Breast epithelium (tissue), 4 donors: ENCODE results near the gene ASMTL. TPM values are rescaled to one million over a fixed set of nuclear protein-coding genes. Genes with fewer than 3 reads are reported as not detected.

Experiments used
- DNase-seq, 2 donors: peaks; one replicate each; pipeline ENCODE4 v3.0.0-alpha.2; 2019; ENCODE audit warnings: low spot score in 2 of 2
- H3K27ac ChIP-seq, 2 donors: fragments of 200-600 bp; sonication (generic) in 1 of 2; one replicate each; pipeline ENCODE4 v1.5.1; 2016 to 2019; ENCODE audit warnings: mild to moderate bottlenecking in 1 of 2
- H3K27me3 ChIP-seq, 2 donors: fragments of 200-600 bp; sonication (generic) in 1 of 2; one replicate each; pipeline versions ENCODE4 v1.5.1 to v1.6.0; 2017 to 2019; ENCODE audit warnings: control low read depth in 1 of 2, mild to moderate bottlenecking in 1 of 2
- H3K36me3 ChIP-seq: fragments of 200-600 bp; one replicate; pipeline ENCODE4 v1.5.1; 2019
- H3K4me1 ChIP-seq, 2 donors: fragments of 200-600 bp; sonication (generic); one replicate each; pipeline ENCODE4 v1.5.1; 2016 to 2019; ENCODE audit warnings: control low read depth in 1 of 2
- H3K4me3 ChIP-seq, 3 donors: fragments of 200-600 bp; sonication (generic); 1 replicate in 2 of 3; 2 replicates in 1 of 3; pipeline ENCODE4 v1.5.1; 2016 to 2019; ENCODE audit warnings: mild to moderate bottlenecking in 3 of 3, moderate library complexity in 2 of 3
- H3K9me3 ChIP-seq, 2 donors: fragments of 200-600 bp; sonication (generic) in 1 of 2; one replicate each; pipeline ENCODE4 v1.5.1; 2016 to 2019; ENCODE audit warnings: control low read depth in 1 of 2
- CTCF ChIP-seq, 3 donors: fragments of 450-650 bp; IDR thresholded peaks; one replicate each; pipeline ENCODE4 v1.5.1; 2016 to 2017; ENCODE audit warnings: antibody characterized with exemption in 3 of 3, mild to moderate bottlenecking in 3 of 3, moderate library complexity in 3 of 3
- POLR2A ChIP-seq: fragments of 450-650 bp; IDR thresholded peaks from one replicate; pipeline ENCODE4 v1.6.1; 2016; ENCODE audit warnings: antibody characterized with exemption, mild to moderate bottlenecking, moderate library complexity
- POLR2AphosphoS5 ChIP-seq, 3 donors: sonication (generic); formaldehyde crosslinking; IDR thresholded peaks; one replicate each; pipeline ENCODE4 v1.6.1; 2017; ENCODE audit warnings: antibody characterized with exemption in 3 of 3
- intact Hi-C: fragments of 100-400 bp; cut with DNase I; formaldehyde crosslinking; loops from one replicate; pipeline ENCODE4 v1.15.1; 2023; ENCODE audit warnings: low total_unique reads
- total RNA-seq, 3 donors: library from RNA; depleted of rRNA; stranded (reverse); fragments of >200 nt; gene quantifications; one replicate each; pipeline ENCODE4 v1.1.0, GENCODE V29; 2016

Gene ASMTL
- total RNA-seq, 3 donors from 2014 or later, result 22.8 to 29.1 (median 28.2) TPM

DNA sequence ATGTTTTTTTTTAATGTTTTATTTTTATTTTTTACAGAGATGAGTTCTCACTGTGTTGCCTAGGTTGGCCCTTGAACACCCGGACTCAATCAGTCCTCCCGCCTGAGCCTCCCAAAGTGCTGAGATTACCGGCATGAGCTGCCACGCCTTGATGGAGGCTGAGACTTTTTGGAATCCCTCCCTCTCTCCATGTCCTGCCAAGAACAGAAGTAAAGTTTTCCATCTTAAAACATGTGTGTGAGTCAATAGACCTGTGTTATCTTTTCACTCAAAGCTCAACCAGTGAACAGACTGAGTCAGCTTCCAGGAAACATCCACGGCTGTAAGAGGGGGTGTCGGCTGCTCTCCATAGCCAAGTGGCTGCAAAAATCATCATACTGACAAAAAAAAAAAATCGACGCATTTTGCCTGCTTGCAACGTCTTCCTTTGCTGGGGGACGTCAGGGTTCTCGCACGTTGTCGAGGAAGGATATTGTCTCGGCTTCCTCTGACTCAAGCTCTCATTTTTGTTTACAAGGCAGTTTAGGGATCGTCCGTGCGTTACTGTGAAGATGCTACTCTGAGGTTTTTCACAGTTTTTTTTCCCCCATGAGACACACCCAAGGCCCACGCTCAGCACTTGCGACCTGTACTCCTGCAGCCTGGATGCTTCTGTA lies 10.0 kb upstream of the ASMTL start:
- no peaks in the 10 kb centered on the region for H3K36me3 ChIP-seq
- no peaks in the 10 kb centered on the region for H3K9me3 ChIP-seq
- intact Hi-C loops, result no loop called here
- H3K4me3 ChIP-seq, result no peak overlapping the region
- H3K27me3 ChIP-seq, result peaks cover 0 to 39% of the 10 kb centered on the region in 2 donors
- DNase-seq, result no peak
- TF ChIP-seq CTCF (IDR thresholded peaks at IDR 0.05) (no peak), POLR2A (no peak), POLR2AphosphoS5 (IDR thresholded peaks at IDR 0.05) (no peak)
- no peak overlapping the region for H3K27ac ChIP-seq
- H3K4me1 ChIP-seq, result no peaks in the 10 kb centered on the region

- peaks cover 0 to 33% of the 10 kb centered on the region in 2 donors for H3K27me3 ChIP-seq
- no peak for DNase-seq
- no peak for TF ChIP-seq CTCF (IDR thresholded peaks at IDR 0.05)
- TF ChIP-seq POLR2AphosphoS5 (IDR thresholded peaks at IDR 0.05), result no peak
- no peak for TF ChIP-seq POLR2A
- H3K4me1 ChIP-seq, result no peaks in the 10 kb centered on the region
- intact Hi-C loops, result no loop called here
- no peak overlapping the region for H3K27ac ChIP-seq
- H3K4me3 ChIP-seq, result no peak overlapping the region
- H3K9me3 ChIP-seq, result no peaks in the 10 kb centered on the region
- H3K36me3 ChIP-seq, result no peaks in the 10 kb centered on the region
Observed at GRCh38 chrX:1462110-1462509, 9.4 kb upstream of the ASMTL start.

DNA sequence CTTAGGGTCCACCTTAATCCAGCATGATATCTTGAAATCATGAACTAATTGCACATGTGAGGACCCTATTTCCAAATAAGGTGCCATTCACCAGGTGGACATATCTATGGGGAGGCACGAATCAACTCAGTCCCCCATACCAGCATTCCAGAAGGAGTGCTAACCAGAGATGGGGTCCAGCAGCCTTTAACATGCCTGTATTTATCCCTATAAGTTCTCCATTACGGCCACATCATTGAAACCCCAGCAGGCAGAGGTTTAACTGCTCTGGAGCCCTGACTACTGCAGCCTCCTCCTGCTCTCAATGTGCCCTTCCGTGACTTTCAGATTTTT lies 3.2 kb upstream of the ASMTL start:
- no peak for DNase-seq
- no peak for TF ChIP-seq CTCF (IDR thresholded peaks at IDR 0.05)
- no peak for TF ChIP-seq POLR2A
- TF ChIP-seq POLR2AphosphoS5 (IDR thresholded peaks at IDR 0.05), result no peak
- Histone ChIP-seq H3K27me3 (no peaks in the 10 kb centered on the region), H3K9me3 (no peaks in the 10 kb centered on the region), H3K4me3 (no peak overlapping the region), H3K4me1 (no peaks in the 10 kb centered on the region), H3K27ac (no peak overlapping the region), H3K36me3 (no peaks in the 10 kb centered on the region)
- intact Hi-C loops, result loop anchor here (10.0 kb wide), 1 partner anchor 139 kb away; the partner anchor contains the start of gene AKAP17A

DNA sequence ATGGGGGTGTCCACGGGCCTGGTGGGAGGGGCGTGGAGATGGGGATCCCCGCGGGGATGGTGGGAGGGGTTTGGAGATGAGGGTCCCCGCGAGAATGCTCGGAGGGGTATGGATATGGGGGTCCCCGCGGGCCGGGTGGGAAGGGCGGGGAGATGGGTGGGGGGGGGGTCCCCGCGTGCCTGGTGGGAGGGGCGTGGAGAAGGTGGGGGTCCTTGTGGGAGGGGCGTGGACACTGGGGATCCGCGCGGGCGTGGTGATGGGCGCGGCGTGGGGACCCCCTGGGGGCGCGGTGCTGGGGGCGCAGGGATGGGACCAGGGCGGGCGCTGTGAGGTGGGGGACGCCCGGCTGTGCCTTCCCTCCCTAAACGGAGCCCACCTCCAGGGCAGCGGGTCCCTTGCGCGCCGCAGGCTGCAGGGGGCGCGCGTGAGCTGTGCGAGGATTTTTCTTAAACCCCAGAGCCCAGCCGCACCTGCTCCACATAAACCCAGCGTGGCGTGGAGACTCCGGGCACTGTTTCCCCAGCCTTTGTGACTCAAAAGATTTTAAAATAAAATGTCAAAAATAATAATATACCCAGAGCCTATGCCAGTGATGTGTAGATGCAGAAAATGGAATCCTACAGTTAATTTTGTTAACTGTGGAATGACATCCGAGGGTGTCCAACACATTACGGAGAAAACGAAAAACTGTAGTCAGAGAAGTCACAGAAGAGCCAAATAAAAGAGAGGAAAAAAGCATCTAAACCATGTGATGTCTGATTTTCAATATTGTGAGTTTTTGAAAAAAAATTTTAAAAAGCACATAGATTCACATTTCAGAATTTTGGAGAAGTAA lies 1.5 kb upstream of the ASMTL start:
- intact Hi-C loops, result loop anchor here (5.0 to 10.0 kb wide), 2 partner anchors 62 to 141 kb away; partner anchors contain the start of genes AKAP17A and SLC25A6
- peak overlapping the region in 1 of 2 donors; percentile 77 for H3K27ac ChIP-seq
- no peaks in the 10 kb centered on the region for H3K27me3 ChIP-seq
- TF ChIP-seq CTCF (IDR thresholded peaks at IDR 0.05) (peak; percentile 76 to 91 (median 83)), POLR2A (no peak), POLR2AphosphoS5 (IDR thresholded peaks at IDR 0.05) (peak in 2 of 3 donors; percentile 17 to 24)
- peak overlapping the region; percentile 41 to 98 (median 77) for H3K4me3 ChIP-seq
- no peaks in the 10 kb centered on the region for H3K9me3 ChIP-seq
- no peaks in the 10 kb centered on the region for H3K4me1 ChIP-seq
- peak; percentile 73 to 86 for DNase-seq
- H3K36me3 ChIP-seq, result no peaks in the 10 kb centered on the region

DNA sequence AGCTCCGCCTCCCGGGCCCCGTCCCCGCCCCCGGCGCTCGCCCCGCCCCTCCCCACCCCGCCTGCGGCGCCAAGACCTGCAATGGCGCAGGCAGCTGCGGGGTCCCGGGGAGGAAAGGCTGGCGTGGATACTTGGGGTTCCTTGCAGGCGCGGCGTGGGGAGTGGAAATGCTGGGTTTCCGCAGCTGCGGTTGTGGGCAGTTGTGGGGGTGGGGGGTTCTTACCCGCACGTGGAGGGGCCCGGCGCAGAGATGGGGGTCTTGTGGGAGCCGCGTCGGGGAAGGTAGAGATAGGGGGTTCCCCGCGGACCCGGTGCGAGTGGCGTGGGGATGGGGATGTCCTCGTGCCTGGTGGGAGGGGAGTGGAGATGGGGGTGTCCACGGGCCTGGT lies 680 bp upstream of the ASMTL start:
- Histone ChIP-seq H3K4me3 (peak overlapping the region; percentile 54 to 98 (median 77)), H3K9me3 (no peaks in the 10 kb centered on the region), H3K27ac (peak overlapping the region; percentile 85 to 98), H3K4me1 (no peaks in the 10 kb centered on the region), H3K36me3 (no peaks in the 10 kb centered on the region), H3K27me3 (no peaks in the 10 kb centered on the region)
- DNase-seq, result no peak
- peak in 1 of 3 donors; percentile 29 for TF ChIP-seq POLR2AphosphoS5 (IDR thresholded peaks at IDR 0.05)
- no peak for TF ChIP-seq POLR2A
- intact Hi-C loops, result loop anchor here (5.0 to 10.0 kb wide), 2 partner anchors 61 to 141 kb away; partner anchors contain the start of genes AKAP17A and SLC25A6
